Measurements from ENCODE around the gene NCAPD2. TPM values are rescaled to one million over a fixed set of nuclear protein-coding genes. Genes with fewer than 3 reads are reported as not detected.

NCAPD2 gene
- total RNA-seq, 4 donors from 2014 or later, result 17.0 to 29.3 (median 23.0) TPM

DNA sequence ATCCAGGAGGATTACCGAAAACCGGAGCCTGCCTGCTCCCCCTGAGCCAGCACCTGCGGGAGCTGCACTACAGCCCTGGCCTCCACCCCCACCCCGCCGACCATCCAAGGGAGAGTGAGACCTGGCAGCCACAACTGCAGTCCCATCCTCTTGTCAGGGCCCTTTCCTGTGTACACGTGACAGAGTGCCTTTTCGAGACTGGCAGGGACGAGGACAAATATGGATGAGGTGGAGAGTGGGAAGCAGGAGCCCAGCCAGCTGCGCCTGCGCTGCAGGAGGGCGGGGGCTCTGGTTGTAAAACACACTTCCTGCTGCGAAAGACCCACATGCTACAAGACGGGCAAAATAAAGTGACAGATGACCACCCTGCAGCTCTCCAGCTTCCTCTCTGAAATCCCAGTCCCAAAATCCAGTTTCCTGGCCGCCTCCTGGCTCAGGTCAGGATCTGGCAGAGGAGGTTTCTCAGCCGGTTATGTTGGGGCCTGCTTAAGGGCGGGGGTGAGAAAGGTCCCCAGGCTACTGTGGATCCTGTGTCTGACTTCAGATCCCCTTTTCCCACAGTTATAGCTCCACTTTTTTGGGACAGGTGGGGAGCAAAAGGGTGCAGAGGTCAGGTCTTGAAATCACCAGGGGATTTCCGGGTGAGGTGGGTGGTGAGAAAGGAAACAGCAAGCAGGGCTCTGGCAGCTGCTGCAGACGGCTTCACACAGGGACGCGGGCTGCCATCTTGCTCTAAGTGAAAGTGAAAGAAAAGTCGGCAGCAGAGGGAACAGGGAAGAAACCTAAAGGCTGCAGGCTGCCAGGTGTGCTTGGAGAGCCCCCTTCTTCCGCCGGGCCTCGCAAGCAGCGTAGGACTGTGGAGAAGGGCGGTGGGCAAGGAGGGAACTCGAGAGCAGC is 42.3 kb upstream of the NCAPD2 start, which contains the start of gene TAPBPL:
TAPBPL (plus strand) TSS at position 695 of the 897 bp plus-strand sequence. CDS start 207 bp downstream, outside the sequence.
- Histone ChIP-seq H3K4me1 (peaks cover 0 to 28% (median 21%) of the 10 kb centered on the region in 4 donors), H3K36me3 (peaks cover 0 to 40% (median 0%) of the 10 kb centered on the region in 3 donors), H3K27ac (peak within 1 kb of the TSS; percentile 88 to 99 (median 92)), H3K9me3 (no peaks in the 10 kb centered on the region), H3K27me3 (no peaks in the 10 kb centered on the region), H3K4me3 (peak within 1 kb of the TSS; percentile 39 to 76 (median 62))
- peak; percentile 80 to 84 for DNase-seq (ENCODE audit: low spot score in 2 of 2)
- TF ChIP-seq EP300 (IDR thresholded peaks at IDR 0.05), result peak in 1 of 2 donors; percentile 93
- TF ChIP-seq POLR2A (IDR thresholded peaks at IDR 0.05), result peak; percentile 56 to 80
- TF ChIP-seq, protein P1, sequence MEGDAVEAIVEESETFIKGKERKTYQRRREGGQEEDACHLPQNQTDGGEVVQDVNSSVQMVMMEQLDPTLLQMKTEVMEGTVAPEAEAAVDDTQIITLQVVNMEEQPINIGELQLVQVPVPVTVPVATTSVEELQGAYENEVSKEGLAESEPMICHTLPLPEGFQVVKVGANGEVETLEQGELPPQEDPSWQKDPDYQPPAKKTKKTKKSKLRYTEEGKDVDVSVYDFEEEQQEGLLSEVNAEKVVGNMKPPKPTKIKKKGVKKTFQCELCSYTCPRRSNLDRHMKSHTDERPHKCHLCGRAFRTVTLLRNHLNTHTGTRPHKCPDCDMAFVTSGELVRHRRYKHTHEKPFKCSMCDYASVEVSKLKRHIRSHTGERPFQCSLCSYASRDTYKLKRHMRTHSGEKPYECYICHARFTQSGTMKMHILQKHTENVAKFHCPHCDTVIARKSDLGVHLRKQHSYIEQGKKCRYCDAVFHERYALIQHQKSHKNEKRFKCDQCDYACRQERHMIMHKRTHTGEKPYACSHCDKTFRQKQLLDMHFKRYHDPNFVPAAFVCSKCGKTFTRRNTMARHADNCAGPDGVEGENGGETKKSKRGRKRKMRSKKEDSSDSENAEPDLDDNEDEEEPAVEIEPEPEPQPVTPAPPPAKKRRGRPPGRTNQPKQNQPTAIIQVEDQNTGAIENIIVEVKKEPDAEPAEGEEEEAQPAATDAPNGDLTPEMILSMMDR (IDR thresholded peaks at IDR 0.05), result peak in 1 of 5 experiments; percentile 15
- 1 to 2% methylated on average over 26 to 27 of the region's 27 CpGs for WGBS, 2 donors

DNA sequence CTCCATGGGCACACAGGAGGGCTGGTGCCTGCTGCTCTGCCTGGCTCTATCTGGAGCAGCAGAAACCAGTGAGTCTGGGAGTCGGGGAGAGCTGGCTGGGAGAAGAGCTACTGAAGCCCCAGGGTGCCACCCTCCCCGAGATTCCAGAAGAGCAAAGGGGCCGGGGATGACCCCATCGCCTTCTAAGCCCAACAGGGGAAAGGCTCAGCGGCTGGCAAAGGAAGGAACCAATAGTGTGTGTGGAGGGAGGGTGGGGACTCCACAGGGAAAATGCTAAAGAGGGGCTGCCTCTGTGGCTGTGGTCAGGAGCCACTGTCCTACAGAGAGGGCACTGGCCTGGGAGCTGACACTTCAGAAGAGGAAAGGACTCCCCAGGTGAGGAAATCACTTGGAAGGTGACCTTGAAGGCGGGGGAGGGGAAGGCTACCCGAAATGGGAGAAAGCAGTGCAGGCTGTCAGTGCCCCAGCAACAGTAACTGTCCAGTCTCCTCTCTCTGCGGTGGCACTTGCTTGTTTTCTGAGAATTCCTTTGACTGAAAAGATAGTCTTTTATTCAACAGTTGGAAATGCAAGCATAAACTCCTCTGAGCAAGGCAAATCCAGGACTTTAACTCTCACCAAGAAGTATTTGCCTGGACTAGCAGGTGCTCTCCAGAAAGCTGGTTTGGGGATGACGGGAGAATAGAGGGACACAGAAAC is 41.5 kb upstream of the NCAPD2 start:
- TF ChIP-seq POLR2A (IDR thresholded peaks at IDR 0.05) (no peak), EP300 (IDR thresholded peaks at IDR 0.05) (no peak)
- TF ChIP-seq, protein P1 (IDR thresholded peaks at IDR 0.05), result no peak
- peak in 1 of 2 donors; percentile 33 for DNase-seq (ENCODE audit: low spot score in 2 of 2)
- Histone ChIP-seq H3K36me3 (peaks cover 0 to 40% (median 5%) of the 10 kb centered on the region in 3 donors), H3K27ac (peak overlapping the region; percentile 88 to 99 (median 92)), H3K4me1 (peaks cover 0 to 28% (median 21%) of the 10 kb centered on the region in 4 donors), H3K27me3 (no peaks in the 10 kb centered on the region), H3K9me3 (no peaks in the 10 kb centered on the region), H3K4me3 (peak overlapping the region; percentile 39 to 76 (median 62))
- 6 to 9% methylated on average over 9 of the region's 9 CpGs for WGBS, 2 donors

- TF ChIP-seq, protein P1 (IDR thresholded peaks at IDR 0.05), result no peak
- no peak for TF ChIP-seq POLR2A (IDR thresholded peaks at IDR 0.05)
- peak in 1 of 2 donors; percentile 15 for TF ChIP-seq EP300 (IDR thresholded peaks at IDR 0.05)
- peak overlapping the region; percentile 39 to 76 (median 62) for H3K4me3 ChIP-seq
- H3K27ac ChIP-seq, result peak overlapping the region; percentile 88 to 99 (median 92)
- DNase-seq (ENCODE audit: low spot score in 2 of 2), result no peak
- no peaks in the 10 kb centered on the region for H3K27me3 ChIP-seq
- H3K4me1 ChIP-seq, result peaks cover 0 to 28% (median 21%) of the 10 kb centered on the region in 4 donors
- 41 to 52% methylated on average over 15 to 16 of the region's 17 CpGs for WGBS, 2 donors
- H3K9me3 ChIP-seq, result no peaks in the 10 kb centered on the region
- H3K36me3 ChIP-seq, result peaks cover 0 to 40% (median 12%) of the 10 kb centered on the region in 3 donors
Observed at GRCh38 chr12:6452944-6453630, 40.8 kb upstream of the NCAPD2 start.

- Histone ChIP-seq H3K4me3 (no peak overlapping the region), H3K9me3 (no peaks in the 10 kb centered on the region), H3K27ac (no peak overlapping the region), H3K36me3 (peaks cover 0 to 79% (median 22%) of the 10 kb centered on the region in 3 donors), H3K4me1 (peaks cover 0 to 27% (median 24%) of the 10 kb centered on the region in 4 donors), H3K27me3 (no peaks in the 10 kb centered on the region)
- DNase-seq (ENCODE audit: low spot score in 2 of 2), result no peak
- TF ChIP-seq, protein P1 (IDR thresholded peaks at IDR 0.05), result no peak
- TF ChIP-seq EP300 (IDR thresholded peaks at IDR 0.05), result no peak
- no peak for TF ChIP-seq POLR2A (IDR thresholded peaks at IDR 0.05)
- 84 to 86% methylated on average over 5 to 12 of the region's 12 CpGs for whole genome bisulfite sequencing, 2 donors
Observed at GRCh38 chr12:6457220-6457945, 36.5 kb upstream of the NCAPD2 start.
